DND-41 (cell line): Measurements from ENCODE around the gene GBE1.

Experiments
- EZH2 ChIP-seq: IDR thresholded peaks from 3 replicates; pipeline ENCODE4 v1.6.1; 2012; ENCODE audit warnings: borderline replicate concordance, low read depth, mild to moderate bottlenecking, moderate library complexity, low read length, inconsistent platforms; ENCODE audit not compliant: severe bottlenecking
- TF ChIP-seq, protein P1 (sequence below): IDR thresholded peaks from 2 replicates; pipeline ENCODE4 v1.5.1; 2012; ENCODE audit warnings: borderline replicate concordance, low read length, moderate library complexity, mild to moderate bottlenecking; ENCODE audit not compliant: poor library complexity, severe bottlenecking; ENCODE audit errors: extremely low read depth

DNA sequence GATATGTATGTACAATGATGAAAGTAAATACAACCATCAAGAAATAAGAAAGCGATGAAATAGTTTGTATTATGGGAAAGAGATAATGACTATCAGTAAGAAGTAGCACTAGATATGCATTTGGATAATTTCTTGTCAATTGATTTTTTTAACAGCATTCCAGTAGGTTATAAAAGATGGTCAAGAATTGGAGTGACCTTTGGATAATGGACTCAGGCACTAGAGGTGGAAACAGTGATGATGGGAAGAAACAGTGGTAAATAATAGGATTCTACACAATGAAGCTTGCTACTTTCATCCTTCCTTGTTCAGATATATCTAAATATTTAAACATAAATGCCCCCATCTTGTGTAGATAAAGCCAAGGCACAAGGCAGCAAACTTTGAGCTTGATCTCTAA is 101.4 kb downstream of the GBE1 start:
- no peak for TF ChIP-seq EZH2
- TF ChIP-seq, protein P1, sequence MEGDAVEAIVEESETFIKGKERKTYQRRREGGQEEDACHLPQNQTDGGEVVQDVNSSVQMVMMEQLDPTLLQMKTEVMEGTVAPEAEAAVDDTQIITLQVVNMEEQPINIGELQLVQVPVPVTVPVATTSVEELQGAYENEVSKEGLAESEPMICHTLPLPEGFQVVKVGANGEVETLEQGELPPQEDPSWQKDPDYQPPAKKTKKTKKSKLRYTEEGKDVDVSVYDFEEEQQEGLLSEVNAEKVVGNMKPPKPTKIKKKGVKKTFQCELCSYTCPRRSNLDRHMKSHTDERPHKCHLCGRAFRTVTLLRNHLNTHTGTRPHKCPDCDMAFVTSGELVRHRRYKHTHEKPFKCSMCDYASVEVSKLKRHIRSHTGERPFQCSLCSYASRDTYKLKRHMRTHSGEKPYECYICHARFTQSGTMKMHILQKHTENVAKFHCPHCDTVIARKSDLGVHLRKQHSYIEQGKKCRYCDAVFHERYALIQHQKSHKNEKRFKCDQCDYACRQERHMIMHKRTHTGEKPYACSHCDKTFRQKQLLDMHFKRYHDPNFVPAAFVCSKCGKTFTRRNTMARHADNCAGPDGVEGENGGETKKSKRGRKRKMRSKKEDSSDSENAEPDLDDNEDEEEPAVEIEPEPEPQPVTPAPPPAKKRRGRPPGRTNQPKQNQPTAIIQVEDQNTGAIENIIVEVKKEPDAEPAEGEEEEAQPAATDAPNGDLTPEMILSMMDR: no peak
